K562 (cell line): ENCODE results near the gene CEP57. TPM values are rescaled to one million over a fixed set of nuclear protein-coding genes. Genes with fewer than 3 reads are reported as not detected.

ENCODE experiments used
- ATAC-seq: fragments of 200-7000 bp; cut with Tn5 transposase; 3 replicates; pipeline ENCODE4 v1.9.1; 2020; ENCODE audit warnings: moderate library complexity
- BruUV-seq: library from RNA; stranded (reverse); fragments of 400-500 nt; replicated peaks from 2 replicates; lab custom pipeline; 2021; lab: Mats Ljungman, UMichigan
- CTCF ChIA-PET: fragments of 300-600 bp; formaldehyde crosslinking; extraction: SDS; loops from one replicate; lab custom pipeline; 2021; ENCODE audit warnings: low intra/inter-chr PET ratio; lab: Yijun Ruan, JAX
- POLR2A ChIA-PET: fragments of 300-600, 350-650 bp; sonication (Branson Sonifier 250); formaldehyde crosslinking; extraction: SDS; loops from one replicate; lab custom pipeline; 2021; ENCODE audit warnings: antibody characterized with exemption, inconsistent platforms; lab: Yijun Ruan, JAX
- DNase-seq, 4 experiments: peaks; one replicate each; pipeline versions ENCODE4 v3.0.0 to v3.0.0-alpha.2; 2011 to 2018; ENCODE audit warnings: low spot score in 3 of 4, mixed read lengths in 3 of 4; ENCODE audit errors: extremely low read depth in 1 of 4
- FAIRE-seq: peaks from 2 replicates; lab custom pipeline; 2011; peaks lifted over from hg19 to GRCh38; lab: Jason Lieb, UNC
- H2AFZ ChIP-seq: 2 replicates; pipeline ENCODE4 v1.6.0; 2011; ENCODE audit warnings: low read depth, low read length, control low read depth, inconsistent platforms
- H3K27ac ChIP-seq: fragments of 200-600 bp; 3 replicates; pipeline ENCODE4 v1.8.0; 2011; ENCODE audit warnings: low read depth, mild to moderate bottlenecking, control low read depth, inconsistent platforms, low read length, moderate library complexity, mixed read lengths; ENCODE audit errors: extremely low read depth
- H3K27me3 ChIP-seq, 2 experiments: fragments of 300-600 bp in 1 of 2; 2 replicates in 1 of 2; 3 replicates in 1 of 2; pipeline versions ENCODE4 v1.6.0 to v1.8.0; 2011; ENCODE audit warnings: inconsistent platforms in 2 of 2, low read length in 2 of 2, mild to moderate bottlenecking in 1 of 2, mixed read lengths in 1 of 2, moderate library complexity in 1 of 2; ENCODE audit not compliant: control insufficient read depth in 2 of 2, insufficient read depth in 2 of 2
- H3K36me3 ChIP-seq: fragments of 300-600 bp; 3 replicates; pipeline ENCODE4 v1.8.0; 2011; ENCODE audit warnings: mild to moderate bottlenecking, low read length, inconsistent platforms; ENCODE audit not compliant: control insufficient read depth, insufficient read depth
- H3K4me1 ChIP-seq, 2 experiments: fragments of 200-600 bp in 1 of 2; replicated peaks in 1 of 2; 2 replicates in 1 of 2; 3 replicates in 1 of 2; pipeline versions ENCODE4 v1.5.1 to v1.8.0; 2011; ENCODE audit warnings: inconsistent platforms in 2 of 2, low read length in 2 of 2, mild to moderate bottlenecking in 1 of 2, mixed read lengths in 1 of 2, moderate library complexity in 1 of 2; ENCODE audit not compliant: control insufficient read depth in 2 of 2, insufficient read depth in 2 of 2
- H3K4me2 ChIP-seq: 2 replicates; pipeline ENCODE4 v1.6.1; 2011; ENCODE audit warnings: low read length, control low read depth, inconsistent platforms, mixed read lengths; ENCODE audit not compliant: insufficient read depth
- H3K4me3 ChIP-seq: fragments of 200-600 bp; sonication (generic), shearing (Covaris generic); 2 replicates; pipeline ENCODE4 v1.5.1; 2016; ENCODE audit warnings: control low read depth, inconsistent platforms
- H3K79me2 ChIP-seq: fragments of 200-600 bp; 3 replicates; pipeline ENCODE4 v1.8.0; 2011; ENCODE audit warnings: low read length, inconsistent platforms; ENCODE audit not compliant: control insufficient read depth, insufficient read depth
- H3K9ac ChIP-seq, 2 experiments: 2 replicates each; pipeline versions ENCODE4 v1.6.0 to v1.6.1; 2011; ENCODE audit warnings: low read depth in 2 of 2, low read length in 2 of 2, control low read depth in 1 of 2, inconsistent platforms in 1 of 2, mild to moderate bottlenecking in 1 of 2, mixed read lengths in 1 of 2; ENCODE audit not compliant: insufficient read depth in 1 of 2
- H3K9me1 ChIP-seq: one replicate; pipeline ENCODE4 v1.6.0; 2011; ENCODE audit warnings: inconsistent platforms, mild to moderate bottlenecking, low read length, moderate library complexity; ENCODE audit not compliant: control insufficient read depth, insufficient read depth
- H3K9me3 ChIP-seq: replicated peaks from 2 replicates; pipeline ENCODE4 v1.5.1; 2011; ENCODE audit warnings: low read depth, low read length, inconsistent platforms; ENCODE audit not compliant: control insufficient read depth, insufficient read depth
- H4K20me1 ChIP-seq: replicated peaks from 2 replicates; pipeline ENCODE4 v1.6.1; 2011; ENCODE audit warnings: low read length, inconsistent platforms, mixed read lengths; ENCODE audit not compliant: control insufficient read depth, insufficient read depth
- ATF2 ChIP-seq: sonication (generic); formaldehyde crosslinking; IDR thresholded peaks from 2 replicates; pipeline ENCODE4 v1.8.1; 2022; ENCODE audit warnings: missing genetic modification reagents
- PBX2 ChIP-seq, 2 experiments: IDR thresholded peaks in 1 of 2; conservative IDR thresholded peaks in 1 of 2; 2 replicates each; pipeline ENCODE4 v1.6.1; 2016; ENCODE audit warnings: low read depth in 2 of 2, mild to moderate bottlenecking in 1 of 2, missing compliant biosample characterization in 1 of 2, missing genetic modification characterization in 1 of 2, moderate library complexity in 1 of 2
- RBBP5 ChIP-seq: fragments of 200-600 bp; sonication (generic); IDR thresholded peaks from 2 replicates; pipeline ENCODE4 v1.6.1; 2012; ENCODE audit warnings: borderline replicate concordance, mild to moderate bottlenecking, low read length, control low read depth, inconsistent platforms; ENCODE audit not compliant: insufficient read depth, poor library complexity, severe bottlenecking
- ZBTB34 ChIP-seq: fragments of 250-450 bp; sonication (Bioruptor Pico); IDR thresholded peaks from 2 replicates; pipeline ENCODE4 v1.8.0; 2021; ENCODE audit warnings: mild to moderate bottlenecking, moderate library complexity
- ZNF121 ChIP-seq: sonication (generic); formaldehyde crosslinking; conservative IDR thresholded peaks from 2 replicates; pipeline ENCODE4 v1.8.0; 2022; ENCODE audit warnings: missing genetic modification reagents
- ZNF384 ChIP-seq: IDR thresholded peaks from 2 replicates; pipeline ENCODE4 v1.6.1; 2012; ENCODE audit warnings: low read depth, low read length, improper control_type of control experiment
- ZNF507 ChIP-seq: conservative IDR thresholded peaks from 2 replicates; pipeline ENCODE4 v1.6.1; 2017; ENCODE audit warnings: missing genetic modification characterization, missing compliant biosample characterization
- WGBS: fragments of 100-300 bp; shearing (Covaris generic); methylation state at CpG from one replicate; pipeline ENCODE4 v1.1.6; 2016; ENCODE audit warnings: low coverage, mixed read lengths; ENCODE audit not compliant: insufficient coverage; ENCODE audit errors: missing lambda C conversion rate; 5-methylcytosine and 5-hydroxymethylcytosine counted together
- in situ Hi-C: fragments of 300-500 bp; cut with MboI; formaldehyde crosslinking; loops from 4 replicates; pipeline ENCODE4 v1.15.0; 2018; ENCODE audit warnings: inconsistent platforms, mixed read lengths
- intact Hi-C: fragments of 100-400 bp; cut with micrococcal nuclease; formaldehyde crosslinking; loops from 2 replicates; pipeline ENCODE4 v1.14.2; 2022
- polyA plus RNA-seq, 8 experiments: library from polyadenylated mRNA; depleted of rRNA in 4 of 8; stranded (reverse) in 5 of 8; unstranded in 3 of 8; fragments of >200 nt; fragmentation: Nextera tagmentation in 2 of 8; fragmentation: Illumina TruSeq in 1 of 8; extraction: Ambion mirVana in 2 of 8; extraction: Trizol in 1 of 8; gene quantifications; 2 replicates each; pipeline versions ENCODE4 v1.2.1 to v1.2.3, GENCODE V29; 2011 to 2014; ENCODE audit warnings: inconsistent platforms in 1 of 8, missing spikeins in 1 of 8
- total RNA-seq, 7 experiments: library from RNA; depleted of rRNA in 6 of 7; stranded (reverse); fragments of >200 nt in 6 of 7; fragmentation: Illumina TruSeq in 2 of 7; extraction: Trizol in 2 of 7; gene quantifications; 2 replicates each; pipeline versions ENCODE4 v1.2.1 to v1.2.3, GENCODE V29; 2011 to 2021; ENCODE audit warnings: low replicate concordance in 1 of 7

Gene CEP57
- total and polyA plus RNA-seq, 9 of the 15 experiments (the other 6 are each of a cell fraction or from before 2014, with no cell fraction given), result 25.1 to 88.1 (median 65.2) TPM

- TF ChIP-seq PBX2 (CRISPR knock-in tag; IDR thresholded peaks at IDR 0.05; ENCODE audit: low read depth), result no peak
- TF ChIP-seq PBX2 (tag; conservative IDR thresholded peaks at IDR 0.05; ENCODE audit: low read depth), result peak; percentile 37; the same call in 1 of the 2 replicates
Measured at GRCh38 chr11:95751515-95751914, 38.8 kb upstream of the CEP57 start (continued).

- BruUV-seq, result no TSS peak
- POLR2A ChIA-PET, result no interaction called here
- ATAC-seq, result no peak
Measured at GRCh38 chr11:95760941-95761340, 29.4 kb upstream of the CEP57 start.

More at GRCh38 chr11:95760941-95761340, 29.4 kb upstream of the CEP57 start:
- FAIRE-seq, result no peak
- Histone ChIP-seq H3K4me3 (no peak overlapping the region), H3K4me1 (peaks cover 0 to 5% of the 10 kb centered on the region in 2 experiments; a peak in 2 of 5 replicates), H3K79me2 (no peaks in the 10 kb centered on the region), H2AFZ (peak overlapping the region; percentile 43), H3K9me3 (no peaks in the 10 kb centered on the region; the same call in 1 of the 2 replicates), H3K27ac (no peak overlapping the region), H3K36me3 (no peaks in the 10 kb centered on the region), H4K20me1 (no peaks in the 10 kb centered on the region), H3K9me1 (no peaks in the 10 kb centered on the region), H3K4me2 (no peak overlapping the region), H3K27me3 (no peaks in the 10 kb centered on the region), H3K9ac (no peak overlapping the region)
- TF ChIP-seq ZNF507 (no peak), ZNF384 (no peak), ZNF121 (CRISPR knock-in tag) (no peak), ZBTB34 (CRISPR knock-in tag) (no peak), ATF2 (CRISPR knock-in tag) (no peak), RBBP5 (no peak)
- no peak for DNase-seq
- in situ Hi-C loops, result loop anchor here (5.0 kb wide), 1 partner anchor 599 kb away; no protein-coding TSS in a partner anchor
- CTCF ChIA-PET, result no interaction called here
- WGBS, result 91% methylated on average over 1 of the region's 1 CpG
- intact Hi-C loops, result loop anchor here (5.0 to 10.0 kb wide), 3 partner anchors 219 to 696 kb away; partner anchors contain the start of gene SRSF8
